EL (cell line): ENCODE data around the gene LCOR.
"Not testable (repeated sequence)": the region's sequence is repeated elsewhere in the genome, so short reads cannot be mapped to it uniquely, and the experiment has no call there.

Experiments used
- DNase-seq: peaks from one replicate; pipeline ENCODE4 v3.0.0-alpha.2; 2016

LCOR gene

GRCh38 chr10:97016728-97017473, 184.8 kb downstream of the LCOR start:
- no peak for DNase-seq

DNA sequence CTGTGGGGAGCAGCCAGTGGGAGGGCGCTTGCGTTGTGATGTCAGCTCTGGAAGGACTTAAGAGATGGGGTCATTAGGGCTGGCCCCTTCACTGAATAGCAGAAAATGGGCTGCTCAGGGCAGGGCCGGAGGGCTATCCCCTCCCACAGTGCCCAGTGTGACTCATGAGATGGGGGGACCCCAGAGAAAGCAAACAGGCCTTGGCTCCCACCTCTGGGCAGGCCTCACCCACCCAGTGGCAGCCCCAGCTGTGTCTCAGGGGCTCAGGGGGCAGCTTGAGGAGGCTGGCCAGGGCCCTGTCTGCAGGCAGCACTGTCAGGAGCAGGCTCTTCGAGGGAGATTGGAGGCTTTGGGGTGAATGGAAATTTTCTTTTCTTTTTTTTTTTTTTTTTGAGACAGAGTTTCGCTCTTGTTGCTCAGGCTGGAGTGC, 185.4 kb downstream of the LCOR start:
- DNase-seq = no peak

GRCh38 chr10:97018251-97019212, 186.4 kb downstream of the LCOR start:
- no peak for DNase-seq

GRCh38 chr10:97019213-97019844, 187.2 kb downstream of the LCOR start:
- DNase-seq = no peak

DNA sequence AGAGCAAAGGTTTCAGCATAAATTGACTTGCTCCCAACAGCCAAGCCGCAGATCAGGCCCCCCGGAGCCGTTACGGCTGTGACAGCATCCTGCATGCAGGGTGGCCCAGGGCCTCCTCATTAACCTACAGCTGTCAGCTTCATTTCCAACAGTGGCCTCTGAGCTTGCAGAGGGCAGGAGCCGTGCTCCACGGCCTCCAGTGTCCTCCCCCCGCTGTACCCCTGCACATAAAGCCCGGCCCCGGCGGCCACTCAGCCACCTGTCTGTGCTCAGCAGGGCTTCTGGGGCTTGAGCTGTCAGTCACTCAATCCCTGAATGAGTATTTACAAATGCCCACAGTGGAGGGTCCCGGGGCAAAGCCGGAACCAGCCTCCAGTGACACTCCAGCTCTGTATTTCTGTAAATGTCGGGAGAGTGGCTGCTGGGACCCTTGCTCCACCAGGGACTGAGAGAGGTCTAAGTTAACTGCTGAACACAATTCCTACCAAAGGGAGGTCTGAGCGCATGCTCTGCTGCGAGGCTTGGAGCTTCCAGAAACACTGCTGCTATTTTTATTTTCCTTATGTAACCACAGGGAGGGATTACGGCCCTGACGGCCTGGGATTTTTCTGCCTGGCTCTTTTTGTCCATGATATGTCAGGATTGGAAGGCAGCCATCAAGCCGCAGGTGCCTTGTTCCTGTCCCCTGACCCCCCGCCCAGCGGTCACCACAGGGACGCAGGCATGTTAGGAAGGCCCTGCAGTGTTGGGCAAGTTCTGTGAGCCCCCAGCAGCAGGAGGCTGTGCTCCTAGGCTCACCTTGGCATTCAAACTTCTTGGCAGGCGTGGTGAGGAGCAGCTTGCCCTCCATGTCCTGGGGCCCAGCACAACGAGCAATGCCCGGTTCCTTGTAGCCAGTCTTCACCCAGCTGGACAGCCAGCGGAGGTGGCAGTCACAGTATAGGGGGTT, 188.6 kb downstream of the LCOR start:
- DNase-seq = no peak

GRCh38 chr10:97022616-97023015, 190.5 kb downstream of the LCOR start:
- DNase-seq = no peak

GRCh38 chr10:97023401-97024167, 191.5 kb downstream of the LCOR start:
- DNase-seq = no peak

DNA sequence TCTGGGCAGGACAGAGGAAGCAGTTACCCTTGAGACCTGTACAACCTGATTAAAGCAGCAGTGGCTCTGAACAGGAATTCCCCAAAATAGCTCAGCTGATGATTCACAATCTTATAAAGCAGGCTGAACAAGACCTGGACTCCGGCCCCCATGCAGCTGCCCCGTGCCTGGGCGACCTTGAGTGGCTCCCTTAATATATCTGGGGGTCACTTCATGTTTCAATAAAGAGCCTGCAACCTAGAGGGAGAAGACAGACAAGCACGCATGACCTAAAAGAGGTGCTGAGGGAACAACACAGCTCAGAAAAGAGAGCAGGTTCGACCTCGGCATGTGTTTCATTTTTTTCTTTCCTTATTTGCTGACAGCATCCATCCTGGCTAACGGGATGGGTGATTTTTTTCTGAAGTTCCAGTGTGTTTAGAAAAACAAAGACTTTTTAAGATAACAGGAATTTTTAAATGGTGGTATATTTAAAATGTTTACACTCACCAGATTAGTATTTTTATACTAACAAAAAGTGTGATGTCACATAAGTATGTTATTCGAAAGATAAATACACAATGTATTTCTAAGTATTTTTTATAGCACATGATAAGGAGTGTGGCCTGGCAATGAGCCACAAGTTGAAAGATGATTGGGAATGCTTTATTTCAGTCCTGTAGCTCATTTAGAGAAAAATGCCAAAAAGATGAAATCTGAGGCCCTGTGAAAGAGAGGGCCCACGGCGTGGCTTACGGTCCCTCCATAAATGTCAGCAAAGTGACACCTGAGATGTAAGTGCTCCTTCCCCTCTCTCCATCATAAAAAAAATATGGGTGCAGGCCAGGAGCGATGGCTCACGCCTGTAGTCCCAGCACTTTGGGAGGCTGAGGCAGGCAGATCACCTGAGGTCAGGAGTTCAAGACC, 192.3 kb downstream of the LCOR start:
- DNase-seq = peak; percentile 86

GRCh38 chr10:97025613-97026242, 193.6 kb downstream of the LCOR start:
- DNase-seq = peak; percentile 40

DNA sequence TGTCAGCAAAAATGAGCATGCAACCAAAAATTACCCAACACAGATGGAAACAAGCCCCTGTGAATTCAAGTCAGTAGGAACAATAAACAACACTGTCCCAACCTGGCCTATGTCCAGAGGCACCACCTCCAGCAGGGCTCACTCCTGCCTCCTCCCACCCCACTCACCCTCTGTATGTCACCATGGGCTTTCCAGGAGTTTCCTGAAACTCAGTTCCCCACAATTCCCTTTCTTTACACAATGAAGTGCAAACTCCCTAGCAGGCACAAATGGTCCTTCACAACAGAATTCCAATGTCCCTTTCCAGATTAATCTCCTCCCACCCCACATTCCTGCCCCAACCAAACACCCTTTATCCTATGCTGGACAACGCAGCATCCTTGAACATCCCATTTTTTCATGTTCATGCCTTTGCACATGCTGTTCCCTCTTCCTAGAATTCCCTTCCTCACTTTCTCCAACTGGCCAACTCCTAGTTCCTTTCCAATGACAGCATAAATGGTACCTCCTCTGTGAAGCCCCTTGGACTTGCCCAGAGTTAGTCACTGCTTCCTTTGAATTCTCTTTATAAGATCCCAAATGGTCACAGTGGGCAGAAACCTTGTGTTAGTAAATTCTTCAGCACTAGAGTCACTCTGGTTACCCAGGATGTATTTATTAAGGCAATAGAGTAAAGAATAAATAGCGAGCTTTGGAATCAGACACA, 196.2 kb downstream of the LCOR start:
- peak; percentile 78 for DNase-seq

GRCh38 chr10:97028832-97029178, 196.7 kb downstream of the LCOR start:
- DNase-seq = no peak

DNA sequence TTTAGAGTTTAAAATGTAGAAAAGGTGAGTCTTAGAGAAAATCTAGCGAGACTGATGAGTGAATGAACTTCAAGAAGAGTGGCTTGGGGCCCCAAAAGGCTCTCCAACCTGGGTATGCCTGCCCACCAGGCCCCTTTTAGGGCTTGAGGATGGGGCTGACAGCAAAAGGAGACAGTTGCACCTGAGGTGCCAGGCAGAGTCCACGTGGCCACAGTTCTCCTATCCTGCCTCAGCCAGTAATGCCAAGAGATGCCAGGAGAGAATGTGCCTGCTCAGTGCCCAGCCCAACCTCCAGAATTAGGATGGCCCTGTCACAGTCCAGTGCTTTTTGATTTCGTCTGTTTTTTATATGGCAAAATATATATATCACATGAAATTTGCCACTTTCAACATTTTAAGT, 197.2 kb downstream of the LCOR start:
- DNase-seq = no peak

DNA sequence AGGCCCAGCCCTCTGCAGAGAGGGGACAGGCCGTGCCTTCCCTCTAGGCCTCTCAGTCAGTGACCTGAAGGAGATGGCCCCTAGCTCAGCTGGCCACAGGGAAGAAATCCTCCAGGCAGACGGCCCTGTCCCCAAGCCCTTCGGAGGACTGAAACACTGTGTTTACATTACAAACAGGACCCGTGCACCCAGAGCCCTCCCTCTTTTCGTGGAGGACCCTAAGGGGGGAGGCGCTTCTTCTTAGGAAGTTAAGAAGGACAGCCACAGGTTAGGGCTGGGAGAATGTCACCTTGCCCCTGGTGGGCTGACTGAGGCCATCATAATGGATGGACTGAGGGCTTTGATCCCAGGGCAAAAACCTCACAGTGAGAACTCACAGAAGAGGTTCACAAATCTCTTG, 198.8 kb downstream of the LCOR start:
- no peak for DNase-seq

- DNase-seq = no peak
These were observed 199.4 kb downstream of the LCOR start for GRCh38 chr10:97031459-97031858.

DNA sequence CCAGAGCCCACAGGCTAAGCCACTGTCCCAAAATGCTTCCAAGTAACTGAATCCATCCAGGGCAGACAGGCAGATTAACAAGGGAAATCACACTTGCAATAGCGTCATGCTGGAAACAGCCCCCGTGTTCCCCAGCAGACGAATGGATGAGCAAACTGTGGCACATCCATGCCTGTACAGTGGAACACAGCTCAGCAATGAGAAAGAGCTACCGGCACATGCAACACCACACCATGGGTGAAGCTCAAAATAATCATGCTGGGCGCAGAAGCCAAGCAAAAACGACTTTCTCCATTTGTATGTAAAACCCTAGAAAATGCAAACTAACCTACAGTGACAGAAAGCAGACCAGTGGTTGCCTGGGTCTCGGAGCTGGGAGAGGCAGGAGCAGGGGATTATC, 200.5 kb downstream of the LCOR start:
- DNase-seq = no peak

- not testable (repeated sequence) for DNase-seq
These were observed 201.7 kb downstream of the LCOR start for GRCh38 chr10:97033841-97034240.

GRCh38 chr10:97034301-97034700, 202.2 kb downstream of the LCOR start:
- DNase-seq = no peak

GRCh38 chr10:97034958-97035769, 203.1 kb downstream of the LCOR start:
- DNase-seq = no peak
